ENCODE measurements around the gene SH3BGR.
A peak's percentile ranks its signal among the peaks of the same experiment; 100 is the strongest.

- TF ChIP-seq CTCF (IDR thresholded peaks at IDR 0.05; ENCODE audit: extremely low read depth in 1 of 2, insufficient read depth in 1 of 2, low read depth in 1 of 2, low read length in 2 of 2) (peak; percentile 72 to 76), EZH2 (IDR thresholded peaks at IDR 0.05; ENCODE audit: borderline replicate concordance, low read depth, low read length, severe bottlenecking) (no peak), MAX (IDR thresholded peaks at IDR 0.05; ENCODE audit: insufficient read depth, insufficient read length) (no peak), POLR2AphosphoS5 (IDR thresholded peaks at IDR 0.05; ENCODE audit: insufficient read depth, low read depth, low read length) (no peak), POLR2A (IDR thresholded peaks at IDR 0.05; ENCODE audit: low read depth, low read length) (no peak), JUN (IDR thresholded peaks at IDR 0.05; ENCODE audit: borderline replicate concordance, insufficient read depth, insufficient read length, low read depth) (no peak), MYC (IDR thresholded peaks at IDR 0.05; ENCODE audit: low read depth, low read length) (no peak)
Observed at GRCh38 chr21:39518055-39518846, 66.5 kb downstream of the SH3BGR start.

All from endothelial cell of umbilical vein (primary cell).